HepG2 (cell line): ENCODE data around the gene SMAD2. TPM values are rescaled to one million over a fixed set of nuclear protein-coding genes. Genes with fewer than 3 reads are reported as not detected.

Experiments used
- ATAC-seq: fragments of 200-7000 bp; cut with Tn5 transposase; 3 replicates; pipeline ENCODE4 v1.9.1; 2020; ENCODE audit warnings: mild to moderate bottlenecking, moderate library complexity
- BruUV-seq: library from RNA; stranded (reverse); fragments of 400-500 nt; replicated peaks from 2 replicates; lab custom pipeline; 2021; lab: Mats Ljungman, UMichigan
- CTCF ChIA-PET: fragments of 300-600 bp; formaldehyde crosslinking; extraction: SDS; loops from one replicate; lab custom pipeline; 2021; ENCODE audit warnings: low total read pairs, inconsistent platforms, low intra/inter-chr PET ratio; lab: Yijun Ruan, JAX
- POLR2A ChIA-PET: fragments of 350-600 bp; sonication (Branson Sonifier 250); formaldehyde crosslinking; loops from one replicate; lab custom pipeline; 2020; ENCODE audit warnings: antibody characterized with exemption, inconsistent platforms; lab: Yijun Ruan, JAX
- DNase-seq: peaks from one replicate; pipeline ENCODE4 v3.0.0-alpha.2; 2015; ENCODE audit warnings: low spot score
- FAIRE-seq: peaks from 3 replicates; lab custom pipeline; 2011; peaks lifted over from hg19 to GRCh38; lab: Jason Lieb, UNC
- H2AFZ ChIP-seq: one replicate; pipeline ENCODE4 v1.6.1; 2011; ENCODE audit warnings: low read length, inconsistent platforms
- H3K27ac ChIP-seq: fragments of 300-600 bp; 3 replicates; pipeline ENCODE4 v1.8.0; 2011; ENCODE audit warnings: mixed run types, mild to moderate bottlenecking, mixed read lengths, low read length, inconsistent platforms; ENCODE audit not compliant: insufficient read depth; ENCODE audit errors: extremely low read length
- H3K27me3 ChIP-seq, 2 experiments: fragments of 200-600 bp in 1 of 2; 2 replicates in 1 of 2; 3 replicates in 1 of 2; pipeline versions ENCODE4 v1.6.0 to v1.8.0; 2011; ENCODE audit warnings: low read length in 2 of 2, mild to moderate bottlenecking in 2 of 2, moderate library complexity in 2 of 2, inconsistent platforms in 1 of 2; ENCODE audit not compliant: insufficient read depth in 2 of 2, control insufficient read depth in 1 of 2
- H3K36me3 ChIP-seq, 2 experiments: fragments of 200-600 bp in 1 of 2; replicated peaks in 1 of 2; 2 replicates in 1 of 2; 3 replicates in 1 of 2; pipeline versions ENCODE4 v1.5.1 to v1.8.0; 2011; ENCODE audit warnings: low read length in 2 of 2, inconsistent platforms in 1 of 2; ENCODE audit not compliant: insufficient read depth in 2 of 2, control insufficient read depth in 1 of 2
- H3K4me1 ChIP-seq: 2 replicates; pipeline ENCODE4 v1.5.1; 2012; ENCODE audit warnings: low read length, inconsistent platforms; ENCODE audit not compliant: insufficient read depth
- H3K4me2 ChIP-seq: 2 replicates; pipeline ENCODE4 v1.6.0; 2011; ENCODE audit warnings: low read depth, low read length, inconsistent platforms
- H3K4me3 ChIP-seq, 3 experiments: fragments of 200-600 bp in 1 of 3; sonication (generic), shearing (Covaris generic) in 1 of 3; replicated peaks in 1 of 3; 2 replicates each; pipeline ENCODE4 v1.5.1; 2011 to 2016; ENCODE audit warnings: low read length in 3 of 3, inconsistent platforms in 2 of 3, low read depth in 2 of 3, mild to moderate bottlenecking in 2 of 3, control low read depth in 1 of 3, mixed read lengths in 1 of 3; ENCODE audit not compliant: insufficient read depth in 1 of 3
- H3K79me2 ChIP-seq: one replicate; pipeline ENCODE4 v1.6.1; 2011; ENCODE audit warnings: low read length, inconsistent platforms; ENCODE audit not compliant: insufficient read depth
- H3K9ac ChIP-seq: 2 replicates; pipeline ENCODE4 v1.6.0; 2011; ENCODE audit warnings: mild to moderate bottlenecking, low read depth, low read length, inconsistent platforms; ENCODE audit not compliant: insufficient read depth
- H3K9me3 ChIP-seq: 2 replicates; pipeline ENCODE4 v1.5.1; 2012; ENCODE audit warnings: mild to moderate bottlenecking, low read length
- H4K20me1 ChIP-seq: 2 replicates; pipeline ENCODE4 v1.6.0; 2011; ENCODE audit warnings: inconsistent platforms, mild to moderate bottlenecking, low read length, moderate library complexity; ENCODE audit not compliant: insufficient read depth
- NFE2L2 ChIP-seq: fragments of 150-350 bp; IDR thresholded peaks from 2 replicates; pipeline ENCODE4 v1.6.1; 2014; ENCODE audit warnings: low read length
- PHF21A ChIP-seq: sonication (generic); formaldehyde crosslinking; IDR thresholded peaks from 2 replicates; pipeline ENCODE4 v1.5.0; 2020; ENCODE audit warnings: mild to moderate bottlenecking, missing genetic modification reagents
- SRF ChIP-seq: IDR thresholded peaks from 2 replicates; pipeline ENCODE4 v1.6.1; 2011; ENCODE audit warnings: mild to moderate bottlenecking, low read depth, low read length, moderate library complexity
- ZNF225 ChIP-seq: sonication (generic); formaldehyde crosslinking; IDR thresholded peaks from 2 replicates; pipeline ENCODE4 v1.4.0; 2020; ENCODE audit warnings: mild to moderate bottlenecking, missing genetic modification reagents
- ZNF230 ChIP-seq: sonication (generic); formaldehyde crosslinking; IDR thresholded peaks from 2 replicates; pipeline ENCODE4 v1.4.0; 2020; ENCODE audit warnings: mild to moderate bottlenecking, missing genetic modification reagents
- ZNF318 ChIP-seq: sonication (generic); formaldehyde crosslinking; IDR thresholded peaks from 2 replicates; pipeline ENCODE4 v1.4.0; 2020; ENCODE audit warnings: mild to moderate bottlenecking, missing genetic modification reagents
- ZNF572 ChIP-seq: sonication (generic); formaldehyde crosslinking; IDR thresholded peaks from 2 replicates; pipeline ENCODE4 v1.5.1; 2020; ENCODE audit warnings: mild to moderate bottlenecking, missing genetic modification reagents
- WGBS: methylation state at CpG from one replicate; pipeline ENCODE4 v1.1.6; 2017; ENCODE audit warnings: low lambda C conversion rate; 5-methylcytosine and 5-hydroxymethylcytosine counted together
- in situ Hi-C: cut with HindIII; loops from 2 replicates; pipeline ENCODE4 v1.10.0; 2017; ENCODE audit warnings: low pct_unique_long_range_greater_than_20kb; ENCODE audit not compliant: extremely low pct_ligation_motif_present
- intact Hi-C: fragments of 100-400 bp; cut with micrococcal nuclease; formaldehyde crosslinking; loops from one replicate; pipeline ENCODE4 v1.10.0; 2022; ENCODE audit not compliant: unreplicated experiment
- polyA plus RNA-seq, 8 experiments: library from polyadenylated mRNA; depleted of rRNA in 3 of 8; stranded (reverse) in 7 of 8; unstranded in 1 of 8; fragments of >200 nt; fragmentation: Illumina TruSeq in 4 of 8; extraction: Trizol in 4 of 8; gene quantifications; 2 replicates each; pipeline versions ENCODE4 v1.2.1 to v1.2.3, GENCODE V29; 2011 to 2016; ENCODE audit warnings: low read depth in 4 of 8, missing spikeins in 1 of 8, mixed read lengths in 1 of 8; ENCODE audit not compliant: insufficient read depth in 1 of 8
- total RNA-seq, 5 experiments: library from RNA; depleted of rRNA; stranded (reverse); fragments of >200 nt; fragmentation: Illumina TruSeq; extraction: Trizol; gene quantifications; 2 replicates each; pipeline ENCODE4 v1.2.3, GENCODE V29; 2016; ENCODE audit warnings: low read depth in 1 of 5

Gene SMAD2
- total and polyA plus RNA-seq, 2 of the 13 experiments (the other 11 are each of a cell fraction or from before 2014, with no cell fraction given): 40.2 to 96.2 TPM

GRCh38 chr18:47969816-47970215, 39.4 kb upstream of the SMAD2 start:
- DNase-seq (no peak), ATAC-seq (no peak), FAIRE-seq (no peak)
- in situ Hi-C loops (no loop called here), intact Hi-C loops (no loop called here)
- Histone ChIP-seq H3K9me3 (no peaks in the 10 kb centered on the region), H3K9ac (no peak overlapping the region), H3K27ac (no peak overlapping the region), H3K4me1 (no peaks in the 10 kb centered on the region), H3K27me3 (peaks cover 0 to 12% of the 10 kb centered on the region in 2 experiments; a peak in 1 of 5 replicates), H4K20me1 (no peaks in the 10 kb centered on the region), H3K79me2 (no peaks in the 10 kb centered on the region), H3K36me3 (no peaks in the 10 kb centered on the region), H2AFZ (no peak overlapping the region), H3K4me2 (no peak overlapping the region), H3K4me3 (no peak overlapping the region)
- WGBS: 11% methylated on average over 4 of the region's 4 CpGs
- ChIA-PET CTCF (no interaction called here), POLR2A (no interaction called here)
- TF ChIP-seq ZNF572 (CRISPR knock-in tag) (no peak), ZNF225 (CRISPR knock-in tag) (no peak), ZNF318 (CRISPR knock-in tag) (no peak), SRF (no peak), NFE2L2 (no peak), PHF21A (CRISPR knock-in tag) (no peak), ZNF230 (CRISPR knock-in tag) (no peak)
- no TSS peak for BruUV-seq
